Testis (tissue), 3 donors: Measurements from ENCODE around the gene HTT. TPM values are rescaled to one million over a fixed set of nuclear protein-coding genes. Genes with fewer than 3 reads are reported as not detected.

Experiments
- DNase-seq: peaks from one replicate; pipeline ENCODE4 v3.0.0-alpha.2; 2019
- H3K27ac ChIP-seq, 2 donors: fragments of 200-600 bp; sonication (generic); one replicate each; pipeline ENCODE4 v1.5.1; 2019
- H3K27me3 ChIP-seq: fragments of 200-600 bp; sonication (generic); one replicate; pipeline ENCODE4 v1.5.1; 2019
- H3K36me3 ChIP-seq: fragments of 200-600 bp; sonication (generic); one replicate; pipeline ENCODE4 v1.5.1; 2017; ENCODE audit warnings: low read depth; ENCODE audit errors: missing control alignments
- H3K4me1 ChIP-seq: fragments of 200-600 bp; sonication (generic); one replicate; pipeline ENCODE4 v1.5.1; 2019
- H3K4me3 ChIP-seq, 2 donors: fragments of 200-600 bp; sonication (generic); one replicate each; pipeline ENCODE4 v1.5.1; 2017 to 2019
- H3K9me3 ChIP-seq: fragments of 200-600 bp; sonication (generic); one replicate; pipeline ENCODE4 v1.5.1; 2017
- CTCF ChIP-seq, 3 experiments: fragments of 450-650 bp in 2 of 3; fragments of 200-600 bp in 1 of 3; sonication (generic) in 1 of 3; IDR thresholded peaks; one replicate each; pipeline ENCODE4 v1.5.1; 2016 to 2019; ENCODE audit warnings: antibody characterized with exemption in 3 of 3, mild to moderate bottlenecking in 2 of 3, moderate library complexity in 1 of 3
- POLR2A ChIP-seq: fragments of 450-650 bp; IDR thresholded peaks from one replicate; pipeline ENCODE4 v1.6.1; 2017; ENCODE audit warnings: antibody characterized with exemption, mild to moderate bottlenecking, moderate library complexity
- WGBS, 2 donors: methylation state at CpG; one replicate each; pipeline ENCODE4 v1.1.5; 2018; 5-methylcytosine and 5-hydroxymethylcytosine counted together
- intact Hi-C: fragments of 100-400 bp; cut with DNase I; formaldehyde crosslinking; loops from one replicate; pipeline ENCODE4 v1.15.1; 2023; ENCODE audit warnings: low total_unique reads
- polyA plus RNA-seq: library from polyadenylated mRNA; stranded (reverse); fragments of 350-450 nt; fragmentation: Illumina TruSeq; extraction: RNeasy Lipid Tissue Mini Kit (QIAGEN cat#74804); gene quantifications from one replicate; pipeline ENCODE4 v1.2.3, GENCODE V29; 2014; ENCODE audit warnings: low read depth, low replicate concordance; ENCODE audit not compliant: insufficient read depth
- total RNA-seq, 2 donors: library from RNA; depleted of rRNA; stranded (reverse); fragments of >200 nt; gene quantifications; one replicate each; pipeline ENCODE4 v1.2.3, GENCODE V29; 2016

The HTT gene
- total and polyA plus RNA-seq, 3 donors from 2014 or later, result 45.2 to 168 (median 146) TPM

GRCh38 chr4:3243136-3243780, 168.8 kb downstream of the HTT start:
- H3K36me3 ChIP-seq, result no peaks in the 10 kb centered on the region
- WGBS, 2 donors, result 67% methylated on average over 17 to 23 of the region's 23 CpGs
- intact Hi-C loops, result no loop called here
- no peaks in the 10 kb centered on the region for H3K4me1 ChIP-seq
- DNase-seq, result no peak
- H3K27ac ChIP-seq, result no peak overlapping the region
- no peaks in the 10 kb centered on the region for H3K9me3 ChIP-seq
- H3K27me3 ChIP-seq, result no peaks in the 10 kb centered on the region
- TF ChIP-seq POLR2A, result no peak
- no peak for TF ChIP-seq CTCF (IDR thresholded peaks at IDR 0.05)
- H3K4me3 ChIP-seq, result no peak overlapping the region

GRCh38 chr4:3244002-3244401, 169.5 kb downstream of the HTT start:
- Histone ChIP-seq H3K27me3 (no peaks in the 10 kb centered on the region), H3K4me3 (no peak overlapping the region), H3K36me3 (no peaks in the 10 kb centered on the region), H3K27ac (no peak overlapping the region), H3K4me1 (no peaks in the 10 kb centered on the region), H3K9me3 (no peaks in the 10 kb centered on the region)
- 40 to 86% methylated on average over 1 of the region's 1 CpG for WGBS, 2 donors
- intact Hi-C loops, result no loop called here
- no peak for DNase-seq
- no peak for TF ChIP-seq CTCF (IDR thresholded peaks at IDR 0.05)
- TF ChIP-seq POLR2A, result no peak

GRCh38 chr4:3244747-3245146, 170.3 kb downstream of the HTT start:
- no peak overlapping the region for H3K4me3 ChIP-seq
- no peak for DNase-seq
- intact Hi-C loops, result no loop called here
- no peaks in the 10 kb centered on the region for H3K9me3 ChIP-seq
- H3K36me3 ChIP-seq, result no peaks in the 10 kb centered on the region
- no peaks in the 10 kb centered on the region for H3K27me3 ChIP-seq
- no peaks in the 10 kb centered on the region for H3K4me1 ChIP-seq
- no peak overlapping the region for H3K27ac ChIP-seq
- TF ChIP-seq POLR2A (no peak), CTCF (IDR thresholded peaks at IDR 0.05) (no peak)
- WGBS, 2 donors, result 90 to 100% methylated on average over 1 to 9 of the region's 9 CpGs

GRCh38 chr4:3245676-3246075, 171.2 kb downstream of the HTT start:
- Histone ChIP-seq H3K4me3 (no peak overlapping the region), H3K9me3 (no peaks in the 10 kb centered on the region), H3K27ac (no peak overlapping the region), H3K4me1 (no peaks in the 10 kb centered on the region), H3K27me3 (no peaks in the 10 kb centered on the region), H3K36me3 (no peaks in the 10 kb centered on the region)
- TF ChIP-seq POLR2A (no peak), CTCF (IDR thresholded peaks at IDR 0.05) (no peak)
- 93% methylated on average over 6 of the region's 6 CpGs; no CpG with 5 or more reads in 1 of the 2 donors for WGBS, 2 donors
- no peak for DNase-seq
- intact Hi-C loops, result no loop called here
